Measurements from ENCODE around the gene TMEM131L.
"Not testable (repeated sequence)": the region's sequence is repeated elsewhere in the genome, so short reads cannot be mapped to it uniquely, and the experiment has no call there.

TMEM131L gene

DNA sequence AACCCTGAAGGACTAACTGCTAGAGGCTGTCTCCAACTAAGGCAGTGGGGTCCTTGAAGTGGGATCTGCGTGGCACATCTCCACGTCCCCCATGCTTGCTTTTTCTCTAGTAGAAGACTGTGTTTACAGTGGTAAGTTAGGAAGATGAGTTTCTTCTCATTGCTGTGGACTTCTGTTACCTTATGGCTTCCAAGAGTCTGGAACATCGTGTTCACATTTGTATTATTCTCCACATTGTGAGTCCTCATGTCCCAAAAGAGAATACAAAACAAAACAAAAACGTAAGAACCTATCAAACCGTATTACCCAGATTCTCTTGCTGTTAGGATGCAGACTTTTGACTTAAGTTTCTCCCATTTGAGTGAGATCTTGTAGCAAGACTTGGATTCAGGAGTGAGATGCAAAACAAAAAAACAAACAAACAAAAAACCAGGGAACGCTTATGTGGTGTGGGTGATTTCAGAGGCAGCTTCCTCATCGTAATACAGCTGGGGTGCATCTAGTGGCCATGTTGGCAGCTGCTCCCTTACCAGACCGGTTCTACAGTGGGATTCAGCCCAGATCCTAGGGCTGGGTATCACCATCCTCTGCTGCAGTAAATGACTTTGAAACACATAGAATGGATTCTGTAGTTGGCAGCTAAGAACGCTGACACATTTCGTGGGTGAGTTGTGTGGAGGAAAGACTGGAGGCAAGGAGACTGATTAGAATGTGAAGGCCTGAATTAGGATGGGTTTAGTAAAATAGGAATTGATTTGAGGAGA lies 41.3 kb downstream of the TMEM131L start:
- no CpG with 5 or more reads among the region's 10 CpGs for WGBS (ENCODE audit: insufficient coverage, insufficient read length)
- Histone ChIP-seq H3K36me3 (ENCODE audit: control insufficient read depth, insufficient read depth, low read length) (no peaks in the 10 kb centered on the region), H3K9me3 (ENCODE audit: control insufficient read depth, insufficient read depth, low read length) (no peaks in the 10 kb centered on the region), H3K27ac (ENCODE audit: low read length) (no peak overlapping the region), H3K27me3 (ENCODE audit: control insufficient read depth, insufficient read depth, low read length) (no peaks in the 10 kb centered on the region), H3K4me1 (ENCODE audit: control insufficient read depth, insufficient read depth, low read length) (0 out of 2 replicates have a peak, but pooled peaks cover 1% of the 10 kb centered on the region), H3K4me3 (ENCODE audit: low read length) (no peak overlapping the region)
- DNase-seq (ENCODE audit: low read depth, low spot score): no peak

GRCh38 chr4:153509212-153509611 lies 43.1 kb downstream of the TMEM131L start:
- not testable (repeated sequence) for H3K4me3 ChIP-seq (ENCODE audit: low read length); H3K36me3 ChIP-seq (ENCODE audit: control insufficient read depth, insufficient read depth, low read length); H3K9me3 ChIP-seq (ENCODE audit: control insufficient read depth, insufficient read depth, low read length); H3K27me3 ChIP-seq (ENCODE audit: control insufficient read depth, insufficient read depth, low read length); H3K4me1 ChIP-seq (ENCODE audit: control insufficient read depth, insufficient read depth, low read length); DNase-seq (ENCODE audit: low read depth, low spot score); H3K27ac ChIP-seq (ENCODE audit: low read length)
- no CpG with 5 or more reads among the region's 2 CpGs for WGBS (ENCODE audit: insufficient coverage, insufficient read length)

DNA sequence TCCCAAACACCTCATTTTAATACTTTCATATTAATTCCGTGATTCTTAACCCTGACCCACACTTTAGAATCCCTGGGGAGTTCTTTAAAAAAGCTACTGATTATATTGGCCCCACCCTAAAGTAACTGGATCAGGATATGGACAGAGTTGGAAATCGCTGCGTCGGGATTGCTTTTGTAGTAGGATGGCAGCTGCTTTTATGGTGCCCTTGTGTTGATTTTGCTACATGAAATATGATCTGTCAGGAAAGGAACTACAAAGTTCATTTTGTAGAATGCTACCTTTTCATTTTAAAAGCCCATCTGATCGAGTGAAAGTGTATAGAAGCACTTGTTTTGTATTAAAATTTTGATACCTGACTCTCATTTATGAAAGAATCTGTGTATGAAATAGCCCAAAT lies 43.6 kb downstream of the TMEM131L start:
- Histone ChIP-seq H3K4me1 (ENCODE audit: control insufficient read depth, insufficient read depth, low read length) (0 out of 2 replicates have a peak, but pooled peaks cover 1% of the 10 kb centered on the region), H3K9me3 (ENCODE audit: control insufficient read depth, insufficient read depth, low read length) (no peaks in the 10 kb centered on the region), H3K27ac (ENCODE audit: low read length) (no peak overlapping the region), H3K27me3 (ENCODE audit: control insufficient read depth, insufficient read depth, low read length) (no peaks in the 10 kb centered on the region), H3K36me3 (ENCODE audit: control insufficient read depth, insufficient read depth, low read length) (no peaks in the 10 kb centered on the region), H3K4me3 (ENCODE audit: low read length) (no peak overlapping the region)
- WGBS (ENCODE audit: insufficient coverage, insufficient read length): no CpG with 5 or more reads among the region's 5 CpGs
- no peak for DNase-seq (ENCODE audit: low read depth, low spot score)

DNA sequence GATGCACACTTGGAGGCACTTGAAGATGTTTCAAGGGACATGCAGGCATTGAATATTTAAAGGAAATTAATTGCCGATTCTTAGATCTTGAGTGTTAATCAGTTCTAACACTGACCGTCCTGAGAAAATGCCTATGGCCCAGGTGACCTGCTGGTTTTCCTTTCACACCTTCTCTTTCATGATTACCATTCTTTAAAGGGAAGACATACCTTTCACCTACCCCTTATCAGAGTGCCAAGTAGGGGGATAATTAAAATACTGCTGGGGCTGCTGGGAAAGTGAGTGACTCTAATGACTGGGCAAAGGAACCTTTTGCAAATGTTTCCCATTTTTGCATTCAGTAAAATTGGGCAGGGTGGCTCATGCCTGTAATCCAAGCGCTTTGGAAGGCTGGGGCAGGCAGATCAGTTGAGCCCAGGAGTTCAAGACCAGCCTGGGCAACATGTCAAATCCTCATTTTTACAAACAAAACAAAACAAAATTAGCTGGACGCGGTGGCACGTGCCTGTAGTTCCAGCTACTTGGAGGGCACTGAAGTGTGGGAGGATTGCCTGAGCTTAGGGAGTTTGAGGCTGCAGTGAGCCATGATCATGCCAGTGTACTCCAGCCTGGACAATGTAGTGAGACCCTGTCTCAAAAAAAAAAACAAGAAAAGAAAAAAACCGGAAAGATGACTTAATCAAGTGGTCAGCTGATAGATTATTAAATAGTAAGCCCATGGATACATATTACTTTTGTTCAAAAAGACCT lies 44.3 kb downstream of the TMEM131L start:
- Histone ChIP-seq H3K9me3 (ENCODE audit: control insufficient read depth, insufficient read depth, low read length) (no peaks in the 10 kb centered on the region), H3K27me3 (ENCODE audit: control insufficient read depth, insufficient read depth, low read length) (no peaks in the 10 kb centered on the region), H3K4me1 (ENCODE audit: control insufficient read depth, insufficient read depth, low read length) (0 out of 2 replicates have a peak, but pooled peaks cover 1% of the 10 kb centered on the region), H3K36me3 (ENCODE audit: control insufficient read depth, insufficient read depth, low read length) (no peaks in the 10 kb centered on the region), H3K27ac (ENCODE audit: low read length) (no peak overlapping the region), H3K4me3 (ENCODE audit: low read length) (no peak overlapping the region)
- WGBS (ENCODE audit: insufficient coverage, insufficient read length): no CpG with 5 or more reads among the region's 7 CpGs
- no peak for DNase-seq (ENCODE audit: low read depth, low spot score)

DNA sequence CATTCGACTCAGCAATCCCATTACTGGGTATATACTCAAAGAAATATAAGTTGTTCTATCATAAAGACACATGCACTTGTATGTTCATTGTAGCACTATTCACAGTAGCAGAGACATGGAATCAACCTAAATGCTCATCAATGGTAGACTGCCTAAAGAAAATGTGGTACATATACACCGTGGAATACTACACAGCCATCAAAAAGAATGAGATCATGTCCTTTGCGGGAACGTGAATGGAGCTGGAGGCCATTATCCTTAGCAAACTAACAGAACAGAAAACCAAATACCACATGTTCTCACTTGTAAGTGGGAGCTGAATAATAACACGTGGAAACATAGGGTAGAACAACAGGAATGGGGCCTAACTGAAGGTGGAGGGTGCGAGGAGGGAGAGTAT lies 44.9 kb downstream of the TMEM131L start:
- Histone ChIP-seq H3K9me3 (ENCODE audit: control insufficient read depth, insufficient read depth, low read length) (no peaks in the 10 kb centered on the region), H3K27me3 (ENCODE audit: control insufficient read depth, insufficient read depth, low read length) (no peaks in the 10 kb centered on the region), H3K27ac (ENCODE audit: low read length) (no peak overlapping the region), H3K36me3 (ENCODE audit: control insufficient read depth, insufficient read depth, low read length) (no peaks in the 10 kb centered on the region), H3K4me1 (ENCODE audit: control insufficient read depth, insufficient read depth, low read length) (0 out of 2 replicates have a peak, but pooled peaks cover 1% of the 10 kb centered on the region), H3K4me3 (ENCODE audit: low read length) (no peak overlapping the region)
- DNase-seq (ENCODE audit: low read depth, low spot score): no peak
- no CpG with 5 or more reads among the region's 6 CpGs for whole genome bisulfite sequencing (ENCODE audit: insufficient coverage, insufficient read length)

- H3K27me3 ChIP-seq (ENCODE audit: control insufficient read depth, insufficient read depth, low read length): no peaks in the 10 kb centered on the region
- H3K9me3 ChIP-seq (ENCODE audit: control insufficient read depth, insufficient read depth, low read length): no peaks in the 10 kb centered on the region
- no peaks in the 10 kb centered on the region for H3K36me3 ChIP-seq (ENCODE audit: control insufficient read depth, insufficient read depth, low read length)
- H3K4me1 ChIP-seq (ENCODE audit: control insufficient read depth, insufficient read depth, low read length): no peaks in the 10 kb centered on the region
- no peak overlapping the region for H3K4me3 ChIP-seq (ENCODE audit: low read length)
- DNase-seq (ENCODE audit: low read depth, low spot score): no peak
- no peak overlapping the region for H3K27ac ChIP-seq (ENCODE audit: low read length)
- no CpG with 5 or more reads among the region's 7 CpGs for WGBS (ENCODE audit: insufficient coverage, insufficient read length)
These were observed 46.1 kb downstream of the TMEM131L start for GRCh38 chr4:153512162-153512852.

DNA sequence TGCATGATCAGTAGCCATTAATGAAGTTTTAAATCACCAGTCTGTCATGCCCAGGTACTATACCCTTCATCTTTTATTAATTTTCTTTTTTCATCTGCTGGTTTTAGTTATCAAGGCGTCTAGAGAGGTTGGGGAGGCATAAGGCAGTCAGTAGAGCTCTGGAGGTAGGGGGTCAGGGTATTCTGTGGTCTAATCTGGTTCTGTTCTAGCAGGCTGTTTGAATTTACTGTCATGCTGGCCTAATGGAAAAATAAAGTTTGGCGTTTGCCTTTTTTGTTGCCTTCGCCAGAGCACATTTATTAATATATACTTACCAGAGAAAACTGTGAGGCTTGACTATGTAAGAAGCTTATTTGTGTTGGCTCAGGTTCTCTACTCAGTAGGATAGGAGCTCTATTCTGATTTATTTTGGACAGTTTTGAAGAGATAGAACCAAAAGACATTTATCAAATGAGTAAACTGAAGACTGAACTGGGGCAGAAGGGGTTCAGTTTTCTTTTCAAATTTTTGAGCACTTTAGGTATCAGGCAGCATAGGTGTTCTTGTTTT lies 46.9 kb downstream of the TMEM131L start:
- no CpG with 5 or more reads among the region's 3 CpGs for WGBS (ENCODE audit: insufficient coverage, insufficient read length)
- no peaks in the 10 kb centered on the region for H3K9me3 ChIP-seq (ENCODE audit: control insufficient read depth, insufficient read depth, low read length)
- H3K4me1 ChIP-seq (ENCODE audit: control insufficient read depth, insufficient read depth, low read length): no peaks in the 10 kb centered on the region
- no peak overlapping the region for H3K27ac ChIP-seq (ENCODE audit: low read length)
- H3K36me3 ChIP-seq (ENCODE audit: control insufficient read depth, insufficient read depth, low read length): no peaks in the 10 kb centered on the region
- no peaks in the 10 kb centered on the region for H3K27me3 ChIP-seq (ENCODE audit: control insufficient read depth, insufficient read depth, low read length)
- H3K4me3 ChIP-seq (ENCODE audit: low read length): no peak overlapping the region
- DNase-seq (ENCODE audit: low read depth, low spot score): no peak

GRCh38 chr4:153513596-153513995 lies 47.4 kb downstream of the TMEM131L start:
- Histone ChIP-seq H3K27ac (ENCODE audit: low read length) (no peak overlapping the region), H3K4me3 (ENCODE audit: low read length) (no peak overlapping the region), H3K4me1 (ENCODE audit: control insufficient read depth, insufficient read depth, low read length) (no peaks in the 10 kb centered on the region), H3K9me3 (ENCODE audit: control insufficient read depth, insufficient read depth, low read length) (no peaks in the 10 kb centered on the region), H3K36me3 (ENCODE audit: control insufficient read depth, insufficient read depth, low read length) (no peaks in the 10 kb centered on the region), H3K27me3 (ENCODE audit: control insufficient read depth, insufficient read depth, low read length) (no peaks in the 10 kb centered on the region)
- no CpG with 5 or more reads among the region's 1 CpG for WGBS (ENCODE audit: insufficient coverage, insufficient read length)
- DNase-seq (ENCODE audit: low read depth, low spot score): no peak

DNA sequence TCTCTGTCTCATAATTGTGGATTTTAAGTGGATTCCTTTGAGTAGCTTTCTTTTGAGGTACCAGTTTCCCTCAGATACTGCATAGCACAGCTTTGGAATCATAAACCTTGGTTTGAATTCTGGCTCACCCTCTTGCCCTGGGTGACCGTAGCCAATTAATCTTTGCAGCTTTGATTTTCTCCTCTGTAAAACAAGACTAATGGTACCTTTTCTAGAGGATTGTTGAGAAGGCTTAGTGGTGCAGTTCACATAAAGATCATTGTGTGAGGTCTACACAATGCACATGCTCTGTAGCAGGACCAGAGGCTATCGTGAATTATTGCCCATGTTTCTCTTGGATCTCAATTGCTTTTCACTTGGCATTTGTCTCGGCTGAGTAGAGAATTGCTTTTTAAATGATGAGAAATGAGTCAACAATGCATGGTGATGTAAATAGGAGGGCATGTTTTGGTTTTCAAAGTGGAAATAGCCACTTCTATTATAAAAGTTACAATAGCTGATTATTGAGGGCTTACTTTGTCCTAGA lies 47.9 kb downstream of the TMEM131L start:
- H3K4me1 ChIP-seq (ENCODE audit: control insufficient read depth, insufficient read depth, low read length): no peaks in the 10 kb centered on the region
- H3K36me3 ChIP-seq (ENCODE audit: control insufficient read depth, insufficient read depth, low read length): no peaks in the 10 kb centered on the region
- no peak for DNase-seq (ENCODE audit: low read depth, low spot score)
- no peaks in the 10 kb centered on the region for H3K27me3 ChIP-seq (ENCODE audit: control insufficient read depth, insufficient read depth, low read length)
- no peaks in the 10 kb centered on the region for H3K9me3 ChIP-seq (ENCODE audit: control insufficient read depth, insufficient read depth, low read length)
- no peak overlapping the region for H3K4me3 ChIP-seq (ENCODE audit: low read length)
- H3K27ac ChIP-seq (ENCODE audit: low read length): no peak overlapping the region
- WGBS (ENCODE audit: insufficient coverage, insufficient read length): no CpG with 5 or more reads among the region's 3 CpGs
